HUES6 (cell line): ENCODE results near the gene GIGYF2.

Experiments used
- H3K27ac ChIP-seq: 2 replicates; pipeline ENCODE4 v1.7.0; 2013; ENCODE audit warnings: low read depth, mild to moderate bottlenecking, low read length, inconsistent platforms
- H3K27me3 ChIP-seq: 2 replicates; pipeline ENCODE4 v1.6.1; 2013; ENCODE audit warnings: low read length; ENCODE audit not compliant: control insufficient read depth, insufficient read depth
- H3K36me3 ChIP-seq: 2 replicates; pipeline ENCODE4 v1.6.1; 2013; ENCODE audit warnings: low read length; ENCODE audit not compliant: control insufficient read depth, insufficient read depth
- H3K4me1 ChIP-seq: 2 replicates; pipeline ENCODE4 v1.6.1; 2013; ENCODE audit warnings: low read length; ENCODE audit not compliant: control insufficient read depth, insufficient read depth
- H3K4me3 ChIP-seq: 2 replicates; pipeline ENCODE4 v1.5.1; 2013; ENCODE audit warnings: low read depth, low read length
- H3K9ac ChIP-seq: one replicate; pipeline ENCODE4 v1.6.1; 2013; ENCODE audit warnings: mild to moderate bottlenecking, low read length
- H3K9me3 ChIP-seq: 2 replicates; pipeline ENCODE4 v1.6.1; 2013; ENCODE audit warnings: low read depth, low read length; ENCODE audit not compliant: control insufficient read depth, insufficient read depth

The GIGYF2 gene

DNA sequence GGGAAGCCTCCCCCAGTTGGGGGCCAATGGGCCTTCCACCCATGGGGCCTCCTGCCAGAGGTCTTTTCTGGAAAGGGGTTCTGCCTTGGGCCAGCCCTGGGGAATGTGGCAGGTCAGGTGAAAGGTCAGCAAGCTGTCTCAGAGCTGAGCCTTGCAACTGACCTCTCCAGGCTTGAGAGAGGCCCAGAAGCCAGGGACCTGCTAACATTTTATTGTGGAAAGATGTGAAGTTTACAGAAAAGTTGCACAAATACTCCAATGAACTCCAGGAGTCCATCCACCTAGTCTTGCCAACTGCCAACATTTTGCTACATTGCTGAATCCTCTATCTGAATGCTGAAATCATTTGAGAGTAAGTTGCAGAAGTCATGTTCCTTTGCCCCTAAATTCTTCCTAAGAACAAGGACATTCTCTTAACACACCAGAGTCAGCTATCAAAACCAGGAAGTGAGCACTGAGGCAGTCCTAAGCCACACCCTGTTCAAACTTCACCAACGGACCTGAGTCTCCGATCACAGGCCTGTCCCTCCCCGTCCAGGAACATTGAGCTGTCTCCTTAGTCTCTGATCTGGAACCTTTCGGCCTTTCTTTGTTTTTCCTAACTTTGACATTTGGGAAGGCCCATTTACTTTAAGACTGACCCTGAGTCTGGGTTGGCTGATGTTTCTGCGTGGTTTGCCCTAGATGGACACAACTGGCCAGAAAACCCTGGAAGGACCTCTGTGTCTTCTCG lies 176.9 kb downstream of the GIGYF2 start:
- Histone ChIP-seq H3K4me1 (peaks cover 10% of the 10 kb centered on the region; the same call in 1 of the 2 replicates), H3K4me3 (no peak overlapping the region), H3K36me3 (no peaks in the 10 kb centered on the region), H3K27me3 (peaks cover 39% of the 10 kb centered on the region), H3K27ac (no peak overlapping the region), H3K9me3 (no peaks in the 10 kb centered on the region), H3K9ac (no peak overlapping the region)

DNA sequence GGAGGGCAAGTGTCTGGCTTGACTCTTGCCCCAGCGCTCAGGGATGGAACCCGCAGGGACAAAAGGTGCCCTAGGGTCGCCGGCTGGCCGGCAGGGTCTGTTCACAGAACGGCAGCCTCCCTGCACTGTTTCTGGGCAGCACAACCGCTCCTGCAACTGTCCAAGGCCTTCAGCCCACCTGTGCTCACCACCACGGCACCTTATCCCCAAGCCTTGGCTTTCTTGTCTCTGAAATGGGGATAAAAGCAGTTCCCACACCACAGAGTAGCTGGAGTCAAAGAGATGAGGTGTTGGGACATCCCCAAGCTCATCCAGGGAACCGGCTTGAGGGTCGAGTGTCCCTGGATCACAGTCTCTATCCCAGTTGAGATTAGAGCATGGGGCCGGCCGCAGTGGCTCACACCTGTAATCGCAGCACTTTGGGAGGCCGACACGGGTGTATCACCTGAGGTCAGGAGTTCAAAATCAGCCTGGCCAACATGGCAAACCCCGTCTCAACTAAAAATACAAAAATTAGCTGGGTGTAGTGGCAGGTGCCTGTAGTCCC lies 177.6 kb downstream of the GIGYF2 start:
- 0 out of 2 replicates have a peak, but pooled peaks cover 6% of the 10 kb centered on the region for H3K4me1 ChIP-seq
- no peaks in the 10 kb centered on the region for H3K36me3 ChIP-seq
- H3K9me3 ChIP-seq = no peaks in the 10 kb centered on the region
- no peak overlapping the region for H3K9ac ChIP-seq
- H3K27ac ChIP-seq = no peak overlapping the region
- peaks cover 39% of the 10 kb centered on the region for H3K27me3 ChIP-seq
- no peak overlapping the region for H3K4me3 ChIP-seq

DNA sequence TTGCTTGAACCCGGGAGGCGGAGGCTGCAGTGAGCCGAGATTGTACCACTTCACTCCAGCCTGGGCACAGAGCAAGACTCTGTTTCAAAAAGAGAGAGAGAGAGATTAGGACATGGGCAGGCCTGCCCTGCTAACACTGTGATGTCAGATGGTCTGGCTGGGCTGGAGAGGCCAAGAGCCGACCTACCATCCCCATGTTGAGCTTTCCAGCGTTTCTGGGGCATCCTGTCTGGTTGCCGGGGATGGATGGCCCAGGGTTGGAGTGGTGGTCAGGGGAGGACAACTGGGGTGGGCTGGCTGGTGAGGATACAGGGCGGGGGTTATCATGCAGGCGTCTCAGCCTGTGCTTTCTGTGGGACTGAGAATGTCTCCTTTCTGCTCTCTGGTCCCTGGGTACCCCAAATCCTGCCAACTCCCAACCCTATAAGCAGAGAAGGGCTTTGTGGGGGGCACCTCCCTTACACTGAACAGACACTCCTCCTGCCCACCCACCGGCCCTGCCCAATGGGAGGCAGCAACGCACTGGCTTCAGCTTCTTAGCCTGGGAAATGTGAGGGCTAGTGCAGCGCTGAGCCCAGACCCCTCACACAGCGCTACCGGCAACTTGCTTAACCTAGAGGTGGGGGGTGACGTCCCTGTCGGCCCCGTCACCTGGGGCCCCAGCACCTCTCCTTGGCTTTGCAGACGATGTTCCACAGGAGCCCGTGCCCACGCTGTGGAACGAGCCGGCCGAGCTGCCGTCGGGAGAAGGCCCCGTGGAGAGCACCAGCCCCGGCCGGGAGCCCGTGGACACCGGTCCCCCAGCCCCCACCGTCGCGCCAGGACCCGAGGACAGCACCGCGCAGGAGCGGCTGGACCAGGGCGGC lies 178.4 kb downstream of the GIGYF2 start:
- Histone ChIP-seq H3K4me3 (peak overlapping the region; percentile 50), H3K9ac (no peak overlapping the region), H3K27ac (no peak overlapping the region), H3K36me3 (no peaks in the 10 kb centered on the region), H3K4me1 (0 out of 2 replicates have a peak, but pooled peaks cover 6% of the 10 kb centered on the region), H3K27me3 (peaks cover 39% of the 10 kb centered on the region), H3K9me3 (no peaks in the 10 kb centered on the region)

DNA sequence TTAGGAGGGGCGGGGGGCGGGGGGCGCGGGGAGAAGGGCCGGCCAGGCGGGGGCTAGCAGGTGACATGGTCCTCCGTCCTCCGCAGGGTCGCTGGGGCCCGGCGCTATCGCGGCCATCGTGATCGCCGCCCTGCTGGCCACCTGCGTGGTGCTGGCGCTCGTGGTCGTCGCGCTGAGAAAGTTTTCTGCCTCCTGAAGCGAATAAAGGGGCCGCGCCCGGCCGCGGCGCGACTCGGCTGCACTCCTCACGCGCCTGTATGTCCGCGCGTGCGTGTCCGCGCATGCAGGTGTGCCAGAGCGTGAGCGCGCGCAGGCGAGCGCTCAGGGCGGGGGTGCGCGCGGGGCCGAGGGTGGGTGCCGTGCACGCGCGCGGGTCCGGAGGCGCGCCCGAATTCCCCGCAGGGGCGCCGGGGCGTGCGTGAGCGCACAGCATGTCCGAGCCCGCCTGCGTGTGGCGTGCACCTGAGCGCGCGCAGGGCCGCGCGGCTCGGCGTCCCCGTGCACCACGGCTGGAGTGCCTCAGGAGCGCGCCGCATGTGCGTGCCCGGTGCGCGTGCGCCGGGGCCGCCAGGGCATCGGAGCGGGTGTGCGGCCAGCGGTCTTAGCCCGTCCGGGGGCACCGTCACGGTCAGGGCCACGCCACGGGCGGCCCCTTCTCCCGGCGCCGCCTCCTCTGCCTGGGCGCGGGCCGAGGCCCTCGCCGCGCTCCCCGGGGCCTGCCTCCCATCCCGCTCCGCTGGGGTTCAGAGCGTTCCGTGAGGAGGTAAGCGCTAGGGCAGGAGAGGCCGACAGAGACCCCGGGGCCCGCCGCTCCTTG lies 179.2 kb downstream of the GIGYF2 start:
- Histone ChIP-seq H3K36me3 (no peaks in the 10 kb centered on the region), H3K27me3 (peaks cover 39% of the 10 kb centered on the region), H3K4me3 (peak overlapping the region; percentile 74), H3K9ac (peak overlapping the region; percentile 51), H3K4me1 (0 out of 2 replicates have a peak, but pooled peaks cover 6% of the 10 kb centered on the region), H3K9me3 (no peaks in the 10 kb centered on the region), H3K27ac (no peak overlapping the region)

DNA sequence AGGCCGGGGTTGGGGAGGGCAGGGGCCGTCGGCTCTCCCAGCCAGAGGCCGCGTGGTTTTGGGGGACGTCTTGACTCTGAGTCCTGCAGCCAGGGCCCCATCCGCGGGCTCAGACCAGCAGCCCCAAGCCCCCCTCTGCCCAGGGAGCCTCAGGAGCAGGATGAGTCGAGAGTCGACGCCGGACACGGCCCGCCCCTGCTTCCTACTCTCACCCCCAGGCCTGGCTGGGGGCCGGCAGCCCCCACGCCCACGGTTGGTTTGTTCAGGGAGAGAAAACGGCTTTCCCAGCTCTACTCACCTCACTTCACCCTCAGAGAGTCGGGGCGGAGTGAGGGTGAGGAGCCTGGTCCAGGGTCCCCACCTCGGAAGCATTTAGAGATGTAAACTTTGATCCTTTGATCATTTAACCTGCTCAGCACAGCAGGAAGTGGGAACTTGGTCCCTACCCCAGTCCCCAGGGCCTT lies 179.9 kb downstream of the GIGYF2 start:
- no peaks in the 10 kb centered on the region for H3K9me3 ChIP-seq
- H3K4me1 ChIP-seq = 0 out of 2 replicates have a peak, but pooled peaks cover 6% of the 10 kb centered on the region
- H3K4me3 ChIP-seq = peak overlapping the region; percentile 74

DNA sequence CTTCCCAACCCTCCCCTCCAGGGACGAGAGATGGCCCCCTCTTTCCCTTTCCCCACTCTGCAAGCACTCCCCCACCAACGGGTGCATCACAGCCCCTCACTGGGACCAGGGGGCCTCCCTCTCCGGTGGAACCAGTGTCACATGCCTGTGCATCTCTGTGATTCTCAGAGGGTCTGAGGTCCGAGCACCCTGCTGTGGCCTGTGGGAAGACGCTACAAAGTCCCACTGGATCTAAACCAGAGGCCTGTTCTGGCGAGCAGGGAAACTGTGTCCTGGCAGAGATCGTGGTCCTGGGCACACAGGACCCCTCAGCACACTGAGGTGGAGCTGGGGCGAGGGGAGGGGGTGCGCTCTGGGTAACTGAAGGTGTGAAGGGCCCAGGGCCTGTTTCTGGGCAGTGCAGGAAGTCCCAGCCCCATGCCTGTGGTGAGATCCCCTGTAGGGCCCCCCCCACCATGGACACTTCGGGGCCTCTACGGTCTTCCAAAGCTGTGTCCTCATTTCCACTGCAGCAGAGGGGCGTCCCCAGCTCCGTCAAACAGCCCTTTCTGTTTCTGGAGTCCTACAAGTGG lies 180.9 kb downstream of the GIGYF2 start:
- Histone ChIP-seq H3K4me3 (no peak overlapping the region), H3K9ac (no peak overlapping the region), H3K27me3 (peaks cover 39% of the 10 kb centered on the region), H3K27ac (no peak overlapping the region), H3K9me3 (no peaks in the 10 kb centered on the region), H3K36me3 (no peaks in the 10 kb centered on the region), H3K4me1 (0 out of 2 replicates have a peak, but pooled peaks cover 6% of the 10 kb centered on the region)

More for the DNA sequence above, 179.9 kb downstream of the GIGYF2 start:
- Histone ChIP-seq H3K9ac (peak overlapping the region; percentile 51), H3K36me3 (no peaks in the 10 kb centered on the region), H3K27ac (no peak overlapping the region), H3K27me3 (peaks cover 39% of the 10 kb centered on the region)

DNA sequence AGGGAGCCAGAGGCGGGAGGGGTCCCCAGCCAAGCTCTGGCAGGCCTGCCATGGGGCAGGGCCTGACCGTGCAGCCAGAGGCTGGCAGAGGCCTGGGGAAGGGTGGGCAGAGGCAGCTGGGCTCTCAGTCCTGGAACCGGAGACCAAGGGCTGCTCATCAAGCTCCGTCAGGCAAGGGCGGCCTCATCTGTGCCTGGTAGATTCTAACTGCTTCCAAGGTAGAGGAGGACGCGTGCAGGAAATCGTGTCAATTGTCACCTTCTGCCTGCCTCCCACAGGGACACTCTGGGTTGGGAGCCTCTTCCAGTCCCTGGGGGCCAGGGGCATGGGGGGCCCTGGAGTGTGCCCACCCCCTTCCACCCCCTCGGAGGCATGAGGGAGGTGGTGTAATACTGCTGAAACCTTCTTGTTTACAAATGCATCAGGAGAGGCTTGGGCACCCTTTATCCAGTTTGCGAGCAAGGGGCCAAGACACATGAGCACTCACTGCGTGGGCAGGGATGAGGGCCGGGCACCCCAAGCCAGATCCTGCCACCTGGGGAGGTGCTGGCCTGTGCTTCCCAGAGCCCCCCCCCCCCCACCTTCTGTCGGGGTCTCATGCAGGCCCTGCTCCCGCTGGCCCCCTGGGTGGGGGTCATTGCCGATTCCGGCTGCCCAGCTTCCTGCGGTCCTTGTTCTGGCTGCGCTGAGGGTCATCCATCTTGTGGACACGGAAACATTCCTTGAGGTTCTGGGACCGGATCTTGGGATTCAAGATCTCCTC lies 181.9 kb downstream of the GIGYF2 start:
- 0 out of 2 replicates have a peak, but pooled peaks cover 6% of the 10 kb centered on the region for H3K4me1 ChIP-seq
- H3K27ac ChIP-seq = no peak overlapping the region

DNA sequence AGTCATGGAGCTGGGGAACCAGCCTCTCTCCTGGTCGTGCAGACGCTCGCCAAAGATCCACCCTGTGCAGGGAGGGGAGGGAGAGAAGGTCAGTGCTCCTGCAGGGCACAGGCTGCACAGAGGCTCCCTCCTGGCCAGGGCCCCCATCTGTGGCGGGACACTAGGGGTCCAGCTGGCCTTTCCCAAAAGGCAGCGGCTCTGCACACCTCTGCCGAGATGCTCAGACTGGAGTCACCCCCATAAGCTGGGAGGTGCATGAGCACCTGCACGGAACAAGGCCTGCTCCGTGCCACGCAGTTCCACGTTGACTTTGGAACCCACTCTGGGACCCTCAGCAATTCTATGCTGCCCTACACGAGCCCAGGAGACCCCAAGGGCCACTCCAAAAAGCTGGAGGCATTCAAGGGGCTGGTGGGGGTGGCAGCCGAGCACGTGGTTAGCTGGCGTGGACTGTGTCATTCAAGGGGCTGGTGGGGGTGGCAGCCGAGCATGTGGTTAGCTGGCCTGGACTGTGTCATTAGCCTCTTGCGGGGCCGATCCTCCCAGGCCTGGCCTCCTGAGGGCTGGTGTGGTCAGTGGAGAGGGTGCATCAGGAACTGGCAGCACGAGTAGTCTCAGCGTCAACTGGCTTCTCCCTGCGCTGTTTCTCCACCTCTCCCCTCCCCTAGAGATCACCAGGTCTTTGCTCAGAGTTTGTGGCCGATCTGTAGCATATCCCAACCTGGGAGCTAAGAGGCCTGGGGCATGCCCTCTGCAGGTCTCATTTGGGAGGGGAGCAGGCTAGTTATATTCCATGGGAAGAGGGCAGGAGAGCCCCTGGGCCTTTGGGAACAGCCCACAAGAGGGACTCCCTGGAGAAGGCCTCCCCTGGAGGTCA lies 182.7 kb downstream of the GIGYF2 start:
- Histone ChIP-seq H3K27ac (no peak overlapping the region), H3K9me3 (no peaks in the 10 kb centered on the region), H3K4me3 (no peak overlapping the region), H3K9ac (no peak overlapping the region), H3K4me1 (0 out of 2 replicates have a peak, but pooled peaks cover 6% of the 10 kb centered on the region), H3K27me3 (peaks cover 34% of the 10 kb centered on the region), H3K36me3 (no peaks in the 10 kb centered on the region)

More for the DNA sequence above, 181.9 kb downstream of the GIGYF2 start:
- Histone ChIP-seq H3K9me3 (no peaks in the 10 kb centered on the region), H3K27me3 (peaks cover 39% of the 10 kb centered on the region), H3K4me3 (no peak overlapping the region), H3K36me3 (no peaks in the 10 kb centered on the region), H3K9ac (no peak overlapping the region)

DNA sequence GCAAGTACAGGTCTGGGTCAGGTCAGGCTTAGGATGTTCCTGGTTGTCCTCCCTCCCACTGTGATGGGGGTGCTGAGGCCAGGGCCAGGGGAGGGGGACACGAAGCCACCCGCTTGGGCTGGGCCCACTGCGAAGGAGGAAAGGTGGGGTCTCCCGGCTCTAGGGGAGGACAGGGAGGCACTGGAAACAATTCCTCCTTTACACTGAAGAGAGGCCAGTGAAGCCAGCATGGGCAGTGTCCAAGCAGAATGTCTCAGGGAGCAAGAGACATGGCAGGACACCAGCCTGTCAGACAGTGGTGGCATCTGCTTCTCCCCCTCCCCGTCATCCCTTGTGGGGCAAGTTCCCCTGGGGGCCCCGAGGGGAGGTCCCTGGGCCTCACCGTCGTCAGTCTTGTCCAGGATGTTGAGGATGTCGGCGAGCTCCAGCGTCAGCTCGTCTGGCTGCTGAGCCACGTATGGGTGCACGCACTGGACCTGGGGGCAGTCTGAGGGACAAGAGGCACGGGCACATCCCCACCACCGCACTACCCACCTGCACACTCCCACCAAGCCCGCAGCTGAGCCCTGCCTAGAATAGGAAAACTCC lies 183.7 kb downstream of the GIGYF2 start:
- no peaks in the 10 kb centered on the region for H3K9me3 ChIP-seq
- H3K9ac ChIP-seq = no peak overlapping the region
- no peak overlapping the region for H3K4me3 ChIP-seq
- 0 out of 2 replicates have a peak, but pooled peaks cover 6% of the 10 kb centered on the region for H3K4me1 ChIP-seq
- peaks cover 24% of the 10 kb centered on the region for H3K27me3 ChIP-seq
- H3K36me3 ChIP-seq = no peaks in the 10 kb centered on the region
- no peak overlapping the region for H3K27ac ChIP-seq
